Measurements from ENCODE around the gene SGSM2. TPM values are rescaled to one million over a fixed set of nuclear protein-coding genes. Genes with fewer than 3 reads are reported as not detected.
A peak's percentile ranks its signal among the peaks of the same experiment; 100 is the strongest.

Gene SGSM2
- total RNA-seq, 1 experiment from 2014 or later = 65.6 TPM

- Mint-ChIP-seq H3K36me3 (ENCODE audit: insufficient read depth, unreplicated experiment) (peaks cover 69% of the 10 kb centered on the region), H3K9me3 (ENCODE audit: unreplicated experiment) (no peaks in the 10 kb centered on the region), H3K4me3 (ENCODE audit: unreplicated experiment) (peak overlapping the region; percentile 86), H3K4me1 (ENCODE audit: low read depth, unreplicated experiment) (peaks cover 25% of the 10 kb centered on the region), H3K27ac (ENCODE audit: unreplicated experiment) (peak overlapping the region; percentile 93), H3K27me3 (ENCODE audit: insufficient read depth, unreplicated experiment) (no peaks in the 10 kb centered on the region)
- DNase-seq = no peak
- BruUV-seq (replicated peaks) = no TSS peak
- no peaks in the 10 kb centered on the region for H3K27me3 ChIP-seq (replicated peaks; ENCODE audit: control insufficient read depth, insufficient read depth, low read length)
- no peaks in the 10 kb centered on the region for H3K36me3 ChIP-seq (ENCODE audit: control insufficient read depth, insufficient read depth, low read length)
- ChIA-PET CTCF (interaction anchor here (1.2 to 3.4 kb wide), 3 partner anchors 10 to 20 kb away, joined by 6 to 20 read pairs (median 7); no protein-coding TSS in a partner anchor), POLR2A (interaction anchor here (0.6 kb wide), 3 partner anchors 10 to 20 kb away, joined by 3 to 10 read pairs (median 5); no protein-coding TSS in a partner anchor)
- peak overlapping the region; percentile 58 for H3K4me3 ChIP-seq (ENCODE audit: low read depth, low read length)
- TF ChIP-seq CTCF (IDR thresholded peaks at IDR 0.05; ENCODE audit: insufficient read depth in 1 of 2, low read depth in 1 of 2, low read length in 1 of 2, severe bottlenecking in 1 of 2, unreplicated experiment in 1 of 2) = no peak
- intact Hi-C loops (cut with micrococcal nuclease; ENCODE audit: unreplicated experiment) = no loop called here
- H3K9me3 ChIP-seq = no peaks in the 10 kb centered on the region
- peaks cover 24% of the 10 kb centered on the region for H3K4me1 ChIP-seq
These were observed 65.2 kb downstream of the SGSM2 start for GRCh38 chr17:2402544-2402943.

GRCh38 chr17:2403044-2403443, 65.7 kb downstream of the SGSM2 start:
- peaks cover 23% of the 10 kb centered on the region for H3K4me1 ChIP-seq

GRCh38 chr17:2405247-2405926, 68.1 kb downstream of the SGSM2 start:
- no peaks in the 10 kb centered on the region for H3K9me3 ChIP-seq
- no peaks in the 10 kb centered on the region for H3K27me3 ChIP-seq (replicated peaks; ENCODE audit: control insufficient read depth, insufficient read depth, low read length)
- ChIA-PET POLR2A (no interaction called here), CTCF (interaction anchor here (1.3 kb wide), 1 partner anchor 11 kb away, joined by 3 read pairs; no protein-coding TSS in a partner anchor)
- H3K27ac Mint-ChIP-seq (ENCODE audit: unreplicated experiment) = no peak overlapping the region
- H3K4me3 Mint-ChIP-seq (ENCODE audit: unreplicated experiment) = no peak overlapping the region
- BruUV-seq (replicated peaks) = no TSS peak
- no peaks in the 10 kb centered on the region for H3K9me3 Mint-ChIP-seq (ENCODE audit: unreplicated experiment)
- no peak overlapping the region for H3K4me3 ChIP-seq (ENCODE audit: low read depth, low read length)
- TF ChIP-seq CTCF (IDR thresholded peaks at IDR 0.05; ENCODE audit: insufficient read depth in 1 of 2, low read depth in 1 of 2, low read length in 1 of 2, severe bottlenecking in 1 of 2, unreplicated experiment in 1 of 2) = no peak
- no peaks in the 10 kb centered on the region for H3K27me3 Mint-ChIP-seq (ENCODE audit: insufficient read depth, unreplicated experiment)
- intact Hi-C loops (cut with micrococcal nuclease; ENCODE audit: unreplicated experiment) = no loop called here
- peaks cover 46% of the 10 kb centered on the region for H3K36me3 Mint-ChIP-seq (ENCODE audit: insufficient read depth, unreplicated experiment)
- peaks cover 13% of the 10 kb centered on the region for H3K4me1 Mint-ChIP-seq (ENCODE audit: low read depth, unreplicated experiment)
- peaks cover 17% of the 10 kb centered on the region; the same call in 1 of the 2 replicates for H3K4me1 ChIP-seq
- no peaks in the 10 kb centered on the region for H3K36me3 ChIP-seq (ENCODE audit: control insufficient read depth, insufficient read depth, low read length)
- no peak for DNase-seq

More at GRCh38 chr17:2403044-2403443, 65.7 kb downstream of the SGSM2 start:
- intact Hi-C loops (cut with micrococcal nuclease; ENCODE audit: unreplicated experiment) = no loop called here
- ChIA-PET POLR2A (no interaction called here), CTCF (interaction anchor here (1.2 to 3.4 kb wide), 2 partner anchors 13 to 20 kb away, joined by 6 to 20 read pairs; no protein-coding TSS in a partner anchor)
- DNase-seq = no peak
- Mint-ChIP-seq H3K9me3 (ENCODE audit: unreplicated experiment) (no peaks in the 10 kb centered on the region), H3K36me3 (ENCODE audit: insufficient read depth, unreplicated experiment) (peaks cover 66% of the 10 kb centered on the region), H3K27me3 (ENCODE audit: insufficient read depth, unreplicated experiment) (no peaks in the 10 kb centered on the region), H3K4me3 (ENCODE audit: unreplicated experiment) (peak overlapping the region; percentile 86), H3K27ac (ENCODE audit: unreplicated experiment) (no peak overlapping the region), H3K4me1 (ENCODE audit: low read depth, unreplicated experiment) (peaks cover 22% of the 10 kb centered on the region)
- no peaks in the 10 kb centered on the region for H3K27me3 ChIP-seq (replicated peaks; ENCODE audit: control insufficient read depth, insufficient read depth, low read length)
- BruUV-seq (replicated peaks) = no TSS peak
- H3K9me3 ChIP-seq = no peaks in the 10 kb centered on the region
- no peaks in the 10 kb centered on the region for H3K36me3 ChIP-seq (ENCODE audit: control insufficient read depth, insufficient read depth, low read length)
- H3K4me3 ChIP-seq (ENCODE audit: low read depth, low read length) = no peak overlapping the region
- TF ChIP-seq CTCF (IDR thresholded peaks at IDR 0.05; ENCODE audit: insufficient read depth in 1 of 2, low read depth in 1 of 2, low read length in 1 of 2, severe bottlenecking in 1 of 2, unreplicated experiment in 1 of 2) = no peak
